Measurements from ENCODE around the gene ADAMTS2.
"Not testable (repeated sequence)": the region's sequence is repeated elsewhere in the genome, so short reads cannot be mapped to it uniquely, and the experiment has no call there.

ADAMTS2 gene

GRCh38 chr5:179118756-179119414, 226.4 kb downstream of the ADAMTS2 start:
- DNase-seq, result no peak

GRCh38 chr5:179118338-179118737, 226.9 kb downstream of the ADAMTS2 start:
- no peak for DNase-seq

GRCh38 chr5:179115845-179116524, 229.3 kb downstream of the ADAMTS2 start:
- no peak for DNase-seq

GRCh38 chr5:179115307-179115706, 230.0 kb downstream of the ADAMTS2 start:
- no peak for DNase-seq

DNA sequence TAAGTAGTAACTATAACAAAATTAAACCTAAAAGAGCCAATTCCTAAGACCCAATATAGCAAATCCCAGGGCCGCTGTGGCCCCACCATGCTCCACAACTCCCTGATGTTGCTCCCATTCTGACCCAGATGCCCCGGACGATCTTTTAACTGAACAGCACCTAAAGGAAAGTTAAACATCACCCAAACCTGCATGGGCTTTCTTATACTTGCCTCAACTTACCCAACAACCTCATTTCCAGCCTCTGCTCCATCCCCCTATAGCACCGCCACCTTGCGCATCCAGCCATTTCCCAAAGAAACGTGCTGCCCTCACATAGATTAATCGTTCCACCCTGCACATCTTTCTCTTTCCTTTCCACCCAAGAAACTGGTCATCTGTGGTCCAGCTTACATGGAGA, 230.5 kb downstream of the ADAMTS2 start:
- DNase-seq, result no peak

- no peak for DNase-seq
Measured at GRCh38 chr5:179113945-179114641, 231.2 kb downstream of the ADAMTS2 start.

GRCh38 chr5:179113143-179113530, 232.1 kb downstream of the ADAMTS2 start:
- no peak for DNase-seq

DNA sequence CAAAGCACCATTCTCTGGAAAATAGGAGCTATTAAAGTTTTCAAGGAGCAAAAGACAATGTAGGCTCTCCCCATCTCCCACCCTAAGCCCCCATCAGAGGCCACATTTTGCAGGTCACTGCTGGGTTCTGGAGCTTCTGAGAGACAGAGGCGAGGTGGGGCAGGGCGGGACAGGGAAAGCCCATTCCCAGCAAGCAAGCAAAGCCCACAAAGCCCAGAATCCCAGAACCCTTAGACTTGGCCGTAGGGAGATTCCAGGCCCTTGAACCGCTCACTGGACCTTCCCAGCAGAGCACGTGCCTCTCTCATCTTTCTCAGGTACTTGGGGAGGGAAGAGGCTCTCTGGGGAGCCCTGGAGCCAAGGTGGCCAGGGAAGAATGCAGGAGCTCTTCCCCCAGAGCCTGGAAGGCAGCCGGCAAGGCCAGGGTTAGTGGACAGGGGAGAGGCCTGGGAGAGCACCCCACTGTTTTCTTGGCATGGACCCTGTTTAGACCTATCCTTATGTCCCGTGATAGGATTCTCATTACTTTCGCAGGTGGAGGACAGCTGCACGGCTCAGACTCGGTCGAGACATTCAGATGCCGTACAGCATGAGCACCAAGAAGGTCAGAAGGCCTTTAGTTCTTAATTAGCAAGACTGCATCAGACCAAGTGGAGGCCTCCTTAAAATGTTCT, 232.7 kb downstream of the ADAMTS2 start:
- DNase-seq, result no peak

- no peak for DNase-seq
Measured at GRCh38 chr5:179111267-179112207, 233.7 kb downstream of the ADAMTS2 start.

DNA sequence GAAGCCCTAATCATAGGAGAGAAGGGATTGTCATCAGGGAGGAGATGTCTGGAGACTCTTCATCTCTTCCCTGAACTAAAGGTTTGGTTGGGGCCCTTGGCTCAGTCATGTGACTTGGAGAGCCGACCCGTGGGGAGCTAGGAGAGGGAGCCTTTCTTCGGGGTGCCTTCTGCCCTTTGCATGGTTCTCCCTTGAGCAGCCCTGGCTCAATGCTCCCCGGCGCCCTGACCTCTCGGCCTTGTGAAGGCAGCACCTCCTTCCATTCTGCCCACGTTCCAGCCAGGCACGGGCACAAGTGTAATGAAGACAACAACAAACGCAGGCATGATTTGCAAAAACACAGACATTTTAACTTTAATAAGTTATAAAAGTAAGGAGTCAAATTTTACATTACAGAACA, 234.7 kb downstream of the ADAMTS2 start:
- DNase-seq, result no peak

DNA sequence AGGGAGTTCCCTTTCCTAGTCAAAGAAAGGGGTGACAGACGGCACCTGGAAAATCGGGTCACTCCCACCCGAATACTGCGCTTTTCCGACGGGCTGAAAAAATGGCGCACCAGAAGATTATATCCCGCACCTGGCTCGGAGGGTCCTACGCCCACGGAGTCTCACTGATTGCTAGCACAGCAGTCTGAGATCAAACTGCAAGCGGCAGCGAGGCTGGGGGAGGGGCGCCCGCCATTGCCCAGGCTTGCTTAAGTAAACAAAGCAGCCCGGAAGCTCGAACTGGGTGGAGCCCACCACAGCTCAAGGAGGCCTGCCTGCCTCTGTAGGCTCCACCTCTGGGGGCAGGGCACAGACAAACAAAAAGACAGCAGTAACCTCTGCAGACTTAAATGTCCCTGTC, 244.0 kb downstream of the ADAMTS2 start:
- DNase-seq, result not testable (repeated sequence)

DNA sequence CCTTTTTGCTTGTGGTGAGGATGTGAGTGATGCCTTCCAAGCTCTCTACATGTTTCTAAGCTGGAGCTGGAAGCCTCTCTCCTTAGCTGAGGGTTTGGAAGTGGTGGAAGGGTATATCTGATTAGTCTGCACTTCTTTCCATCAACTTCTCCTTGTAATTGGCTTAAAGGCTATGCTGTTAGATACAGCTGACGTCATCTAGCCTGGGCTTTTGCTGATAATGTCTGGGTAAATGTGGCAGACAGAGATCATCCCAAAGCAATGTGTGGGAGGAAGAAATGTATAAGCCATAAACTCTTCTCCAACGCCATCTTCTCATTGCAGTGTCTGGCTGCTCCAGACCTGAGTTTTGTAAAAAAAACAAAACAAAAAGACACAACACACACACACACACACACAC, 255.8 kb downstream of the ADAMTS2 start:
- no peak for DNase-seq

DNA sequence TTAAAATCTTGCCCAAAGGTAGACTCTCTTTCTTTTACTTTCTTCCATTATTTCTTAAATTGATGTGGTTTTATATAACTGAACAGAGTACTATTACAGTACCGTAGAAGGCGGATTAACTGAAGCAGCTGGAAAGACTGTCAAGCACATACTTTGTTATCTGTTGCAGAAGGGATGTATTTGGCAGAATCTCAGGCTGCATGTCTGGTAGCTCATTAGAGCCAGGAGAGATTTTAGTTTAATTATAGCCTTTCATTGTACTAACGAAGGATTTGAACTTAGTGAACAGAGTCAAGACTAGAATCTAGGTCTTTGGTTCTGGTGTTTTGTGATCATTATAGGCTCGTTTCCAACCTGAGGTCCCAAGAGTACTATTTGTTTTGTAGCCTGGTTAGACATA, 264.5 kb downstream of the ADAMTS2 start:
- DNase-seq, result no peak

DNA sequence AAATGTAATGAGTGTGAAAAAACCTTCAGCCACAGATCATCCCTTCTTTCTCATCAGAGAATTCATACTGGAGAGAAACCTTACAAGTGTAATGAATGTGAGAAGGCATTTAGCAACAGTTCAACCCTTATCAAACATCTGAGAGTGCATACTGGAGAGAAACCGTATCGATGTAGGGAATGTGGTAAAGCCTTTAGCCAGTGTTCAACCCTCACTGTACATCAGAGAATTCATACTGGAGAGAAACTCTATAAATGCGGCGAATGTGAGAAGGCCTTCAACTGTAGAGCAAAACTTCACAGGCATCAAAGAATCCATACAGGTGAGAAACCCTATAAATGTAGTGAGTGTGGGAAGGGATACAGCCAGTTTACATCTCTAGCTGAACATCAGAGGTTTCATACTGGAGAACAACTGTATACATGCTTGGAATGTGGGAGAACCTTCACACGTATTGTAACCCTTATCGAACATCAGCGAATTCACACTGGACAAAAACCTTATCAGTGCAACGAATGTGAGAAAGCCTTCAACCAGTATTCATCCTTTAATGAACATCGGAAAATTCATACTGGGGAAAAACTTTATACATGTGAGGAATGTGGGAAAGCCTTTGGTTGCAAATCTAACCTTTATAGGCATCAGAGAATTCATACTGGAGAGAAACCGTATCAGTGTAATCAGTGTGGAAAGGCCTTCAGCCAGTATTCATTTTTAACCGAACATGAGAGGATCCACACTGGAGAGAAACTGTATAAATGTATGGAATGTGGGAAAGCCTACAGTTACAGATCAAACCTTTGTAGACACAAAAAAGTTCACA, 265.9 kb downstream of the ADAMTS2 start:
- no peak for DNase-seq

- no peak for DNase-seq
Measured at GRCh38 chr5:179065703-179066102, 279.6 kb downstream of the ADAMTS2 start.

DNA sequence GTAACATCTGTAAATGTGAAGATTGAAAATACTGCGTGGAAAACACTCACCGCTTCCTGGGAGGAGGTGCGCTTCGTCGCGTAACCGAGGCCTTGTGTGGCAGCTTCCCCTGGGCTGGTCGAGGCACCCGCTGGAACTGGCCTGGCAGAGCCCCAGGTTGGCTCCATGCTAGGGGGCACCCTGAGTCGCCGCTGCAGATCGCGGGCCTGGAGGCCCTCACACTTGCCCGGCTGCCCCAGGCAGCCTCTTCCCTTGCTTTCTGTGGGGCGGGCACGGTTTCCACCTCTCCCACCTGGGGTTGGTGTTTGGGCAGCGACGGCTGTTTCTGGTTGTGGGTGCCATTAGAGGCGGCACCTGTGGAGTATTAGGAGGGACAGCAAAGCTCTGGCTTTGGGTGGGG, 284.2 kb downstream of the ADAMTS2 start:
- no peak for DNase-seq

All from activated CD4-positive, alpha-beta T cell treated with anti-CD3 and anti-CD28 coated beads, Interleukin-2, amount 50 U/mL, for 48 hours (primary cell).